Motor neuron (in vitro differentiated cells): ENCODE measurements around the gene BARHL1. TPM values are rescaled to one million over a fixed set of nuclear protein-coding genes. Genes with fewer than 3 reads are reported as not detected.

Experiments used
- ATAC-seq, 8 experiments: fragments of 200-7000 bp; cut with Tn5 transposase; replicated peaks in 6 of 8; 2 replicates each; pipeline ENCODE4 v1.8.0; 2021; ENCODE audit warnings: mild to moderate bottlenecking in 8 of 8, moderate library complexity in 8 of 8
- H3K27ac ChIP-seq, 2 donors: fragments of 250-450 bp; sonication (Bioruptor Pico); 2 replicates each; pipeline ENCODE4 v1.9.0; 2021; ENCODE audit warnings: antibody characterized with exemption in 2 of 2, mild to moderate bottlenecking in 2 of 2, moderate library complexity in 1 of 2
- H3K4me1 ChIP-seq, 2 donors: fragments of 250-450 bp; sonication (Bioruptor Pico); replicated peaks in 1 of 2; 2 replicates each; pipeline ENCODE4 v1.6.1; 2021; ENCODE audit warnings: antibody characterized with exemption in 2 of 2, mild to moderate bottlenecking in 2 of 2, moderate library complexity in 1 of 2
- H3K4me3 ChIP-seq, 5 donors: fragments of 250-450 bp; sonication (Bioruptor Pico); 2 replicates each; pipeline ENCODE4 v1.9.0; 2021; ENCODE audit warnings: antibody characterized with exemption in 5 of 5, mild to moderate bottlenecking in 5 of 5, moderate library complexity in 4 of 5
- WGBS, 10 experiments: fragments of 450-650 bp; shearing (Covaris generic); methylation state at CpG; one replicate each; pipeline ENCODE4 v1.0.0; 2022; 5-methylcytosine and 5-hydroxymethylcytosine counted together
- in situ Hi-C, 9 experiments: fragments of 400-800 bp; cut with MboI; loops; one replicate each; pipeline ENCODE4 v1.15.0; 2021; ENCODE audit warnings: low sequenced_read_pairs in 9 of 9, low pct_unique_long_range_greater_than_20kb in 2 of 9; ENCODE audit not compliant: unreplicated experiment in 9 of 9
- total RNA-seq, 8 experiments: library from RNA; unstranded; fragments of 300-600 nt; gene quantifications; 2 replicates each; pipeline versions ENCODE4 v1.2.3 to v1.2.4, GENCODE V29; 2022

Gene BARHL1
- total RNA-seq = under 1 TPM in 5 of 8 experiments, not detected in 3; 0.14 to 0.80 (median 0.40) TPM

DNA sequence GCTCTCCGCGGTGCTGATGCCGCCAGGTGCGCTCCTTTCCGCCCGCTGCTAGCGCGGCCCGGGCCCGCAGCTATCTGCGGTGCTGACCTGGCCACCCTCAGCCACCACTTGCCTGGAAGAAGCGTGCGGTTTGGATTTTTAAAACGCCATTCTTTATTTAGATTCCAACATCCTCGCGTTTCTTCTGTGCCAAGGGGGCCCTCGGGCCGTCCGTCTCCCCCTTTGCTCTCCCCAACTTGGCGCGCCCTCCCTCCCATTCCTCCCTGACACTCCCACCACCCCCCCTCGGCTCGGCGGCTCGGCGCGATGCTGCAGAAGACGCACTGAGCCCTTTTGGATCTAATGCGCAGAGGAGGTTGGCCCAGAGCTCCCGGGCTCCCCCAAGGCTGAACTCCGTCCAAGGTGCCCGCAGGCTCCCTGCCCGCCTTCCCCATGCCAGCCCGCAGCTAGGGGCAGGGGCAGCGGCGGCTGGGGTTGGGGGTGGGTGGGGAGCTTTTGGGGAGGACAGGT is at the start of gene BARHL1:
BARHL1 (plus strand) TSS at position 331 of the 510 bp plus-strand sequence. CDS start 192 bp downstream, outside the sequence.
- H3K27ac ChIP-seq = no peak within 1 kb of the TSS
- in situ Hi-C loops = no loop called here
- no peaks in the 10 kb centered on the region for H3K4me1 ChIP-seq
- peak within 1 kb of the TSS in 1 of 5 donors; percentile 12 for H3K4me3 ChIP-seq
- WGBS, 10 experiments = 0% methylated on average over 4 to 7 of the region's 36 CpGs; no CpG with 5 or more reads in 8 of the 10 experiments
- ATAC-seq = peak in 3 of 8 experiments; percentile 3 to 17 (median 6)

- Histone ChIP-seq H3K27ac (no peak overlapping the region), H3K4me3 (no peak overlapping the region), H3K4me1 (peaks cover 9 to 14% of the 10 kb centered on the region in 2 donors)
- 50 to 100% (median 86%) methylated on average over 1 to 2 of the region's 2 CpGs; no CpG with 5 or more reads in 1 of the 10 experiments for WGBS, 10 experiments
- no peak for ATAC-seq
- in situ Hi-C loops = no loop called here
Observed at GRCh38 chr9:132534832-132535231, 47.6 kb upstream of the BARHL1 start.

GRCh38 chr9:132536124-132536523 is 46.3 kb upstream of the BARHL1 start:
- no peak overlapping the region for H3K27ac ChIP-seq
- in situ Hi-C loops = no loop called here
- 43 to 100% (median 60%) methylated on average over 1 of the region's 1 CpG; no CpG with 5 or more reads in 7 of the 10 experiments for WGBS, 10 experiments
- no peak for ATAC-seq
- no peak overlapping the region for H3K4me3 ChIP-seq
- H3K4me1 ChIP-seq = peaks cover 16% of the 10 kb centered on the region in 2 donors

DNA sequence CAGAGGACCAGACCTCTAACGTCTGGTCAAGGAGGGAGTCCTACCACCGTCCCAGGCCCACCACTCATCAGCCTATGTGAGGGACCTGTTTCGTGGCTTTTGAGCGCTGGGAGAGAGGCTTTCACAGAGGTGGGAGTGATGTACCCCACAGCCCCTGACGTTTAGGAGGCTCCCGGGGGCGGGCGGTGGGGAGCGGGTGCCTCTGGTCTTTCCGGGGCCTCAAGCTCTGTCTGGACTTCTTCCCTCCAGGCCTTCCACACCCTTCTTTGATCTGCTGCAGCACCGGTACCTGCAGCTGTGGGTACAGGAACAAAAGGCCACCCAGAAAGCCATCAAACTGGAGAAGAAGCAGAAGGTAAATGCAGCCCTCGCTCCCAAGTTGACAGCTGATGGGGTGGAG is 45.1 kb upstream of the BARHL1 start:
- in situ Hi-C loops = no loop called here
- no peak overlapping the region for H3K27ac ChIP-seq
- 60 to 100% (median 83%) methylated on average over 1 to 4 of the region's 12 CpGs; no CpG with 5 or more reads in 4 of the 10 experiments for WGBS, 10 experiments
- peaks cover 6 to 11% of the 10 kb centered on the region in 2 donors for H3K4me1 ChIP-seq
- H3K4me3 ChIP-seq = no peak overlapping the region
- ATAC-seq = no peak

- Histone ChIP-seq H3K27ac (no peak overlapping the region), H3K4me1 (peaks cover 6 to 11% of the 10 kb centered on the region in 2 donors), H3K4me3 (no peak overlapping the region)
- no peak for ATAC-seq
- WGBS, 10 experiments = 10 to 100% (median 86%) methylated on average over 2 to 6 of the region's 8 CpGs; no CpG with 5 or more reads in 4 of the 10 experiments
- in situ Hi-C loops = no loop called here
Observed at GRCh38 chr9:132538071-132538470, 44.3 kb upstream of the BARHL1 start.

- WGBS, 10 experiments = 21 to 95% (median 76%) methylated on average over 3 to 6 of the region's 7 CpGs
- ATAC-seq = peak in 3 of 8 experiments; percentile 97 to 99 (median 99)
Observed at GRCh38 chr9:132539096-132539495, 43.3 kb upstream of the BARHL1 start.

DNA sequence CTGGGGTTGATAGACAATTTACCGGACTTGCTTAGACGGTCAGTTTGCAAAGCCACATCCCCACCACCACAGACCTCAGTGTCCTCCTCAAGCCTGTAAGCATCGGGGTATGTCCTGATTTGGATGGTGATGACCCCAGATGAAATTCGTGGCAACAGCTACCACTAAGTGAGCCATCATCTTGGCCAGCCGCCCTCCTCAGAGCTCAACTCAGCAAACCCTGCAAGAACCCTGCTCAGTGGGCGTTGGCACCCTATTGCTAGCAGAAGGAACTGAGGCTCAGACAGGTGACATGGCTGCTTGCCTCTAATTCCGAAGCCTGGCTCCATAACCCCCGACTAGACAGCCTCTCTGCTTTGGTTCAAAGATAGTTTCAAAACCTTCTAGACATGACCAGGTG is 41.4 kb upstream of the BARHL1 start:
- H3K27ac ChIP-seq = no peak overlapping the region
- H3K4me1 ChIP-seq = peaks cover 24 to 34% of the 10 kb centered on the region in 2 donors
- WGBS, 10 experiments = 60 to 100% (median 100%) methylated on average over 1 to 4 of the region's 8 CpGs; no CpG with 5 or more reads in 5 of the 10 experiments
- H3K4me3 ChIP-seq = no peak overlapping the region
- no peak for ATAC-seq
- in situ Hi-C loops = no loop called here

More at GRCh38 chr9:132539096-132539495, 43.3 kb upstream of the BARHL1 start:
- H3K4me3 ChIP-seq = no peak overlapping the region
- peaks cover 12 to 16% of the 10 kb centered on the region in 2 donors for H3K4me1 ChIP-seq
- in situ Hi-C loops = no loop called here
- H3K27ac ChIP-seq = no peak overlapping the region

- H3K4me3 ChIP-seq = no peak overlapping the region
- H3K27ac ChIP-seq = no peak overlapping the region
- H3K4me1 ChIP-seq = peaks cover 33 to 45% of the 10 kb centered on the region in 2 donors
- ATAC-seq = no peak
- 20 to 100% (median 86%) methylated on average over 1 to 9 of the region's 19 CpGs; no CpG with 5 or more reads in 5 of the 10 experiments for WGBS, 10 experiments
- in situ Hi-C loops = no loop called here
Observed at GRCh38 chr9:132541870-132542830, 40.3 kb upstream of the BARHL1 start.

DNA sequence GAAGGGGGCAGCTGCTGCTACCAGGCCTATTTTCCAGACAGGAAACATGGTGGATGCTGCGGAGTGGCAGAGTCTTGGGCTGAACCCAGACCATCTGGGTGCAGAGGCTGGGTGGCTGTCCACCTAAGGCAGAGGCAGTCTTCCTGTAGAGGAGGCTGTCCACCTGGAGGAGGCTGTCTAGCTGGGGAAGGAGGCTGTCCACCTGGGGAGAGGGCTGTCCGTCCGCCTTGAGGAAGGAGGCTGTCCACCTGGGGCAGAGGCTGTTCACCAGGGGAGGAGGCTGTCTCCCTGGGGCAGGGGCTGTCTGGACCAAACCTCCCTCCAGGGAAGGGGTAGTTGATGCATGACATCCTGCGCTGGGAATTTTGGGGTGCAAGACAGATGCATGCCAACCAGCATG is 39.2 kb upstream of the BARHL1 start:
- Histone ChIP-seq H3K4me3 (no peak overlapping the region), H3K27ac (no peak overlapping the region), H3K4me1 (peaks cover 44 to 56% of the 10 kb centered on the region in 2 donors)
- ATAC-seq = no peak
- in situ Hi-C loops = no loop called here
- 100% methylated on average over 1 to 2 of the region's 4 CpGs; no CpG with 5 or more reads in 8 of the 10 experiments for WGBS, 10 experiments

- in situ Hi-C loops = no loop called here
- WGBS, 10 experiments = 46 to 78% (median 67%) methylated on average over 2 to 10 of the region's 21 CpGs; no CpG with 5 or more reads in 4 of the 10 experiments
Observed at GRCh38 chr9:132543960-132544359, 38.4 kb upstream of the BARHL1 start.

GRCh38 chr9:132545578-132545977 is 36.8 kb upstream of the BARHL1 start:
- in situ Hi-C loops = no loop called here
- Histone ChIP-seq H3K4me1 (peaks cover 59 to 65% of the 10 kb centered on the region in 2 donors), H3K27ac (no peak overlapping the region), H3K4me3 (no peak overlapping the region)
- ATAC-seq = no peak
- WGBS, 10 experiments = 60 to 100% (median 87%) methylated on average over 1 to 5 of the region's 9 CpGs; no CpG with 5 or more reads in 6 of the 10 experiments

More at GRCh38 chr9:132543960-132544359, 38.4 kb upstream of the BARHL1 start:
- no peak overlapping the region for H3K27ac ChIP-seq
- no peak overlapping the region for H3K4me3 ChIP-seq
- H3K4me1 ChIP-seq = peaks cover 51 to 63% of the 10 kb centered on the region in 2 donors
- ATAC-seq = peak in 5 of 8 experiments; percentile 9 to 23 (median 18)

DNA sequence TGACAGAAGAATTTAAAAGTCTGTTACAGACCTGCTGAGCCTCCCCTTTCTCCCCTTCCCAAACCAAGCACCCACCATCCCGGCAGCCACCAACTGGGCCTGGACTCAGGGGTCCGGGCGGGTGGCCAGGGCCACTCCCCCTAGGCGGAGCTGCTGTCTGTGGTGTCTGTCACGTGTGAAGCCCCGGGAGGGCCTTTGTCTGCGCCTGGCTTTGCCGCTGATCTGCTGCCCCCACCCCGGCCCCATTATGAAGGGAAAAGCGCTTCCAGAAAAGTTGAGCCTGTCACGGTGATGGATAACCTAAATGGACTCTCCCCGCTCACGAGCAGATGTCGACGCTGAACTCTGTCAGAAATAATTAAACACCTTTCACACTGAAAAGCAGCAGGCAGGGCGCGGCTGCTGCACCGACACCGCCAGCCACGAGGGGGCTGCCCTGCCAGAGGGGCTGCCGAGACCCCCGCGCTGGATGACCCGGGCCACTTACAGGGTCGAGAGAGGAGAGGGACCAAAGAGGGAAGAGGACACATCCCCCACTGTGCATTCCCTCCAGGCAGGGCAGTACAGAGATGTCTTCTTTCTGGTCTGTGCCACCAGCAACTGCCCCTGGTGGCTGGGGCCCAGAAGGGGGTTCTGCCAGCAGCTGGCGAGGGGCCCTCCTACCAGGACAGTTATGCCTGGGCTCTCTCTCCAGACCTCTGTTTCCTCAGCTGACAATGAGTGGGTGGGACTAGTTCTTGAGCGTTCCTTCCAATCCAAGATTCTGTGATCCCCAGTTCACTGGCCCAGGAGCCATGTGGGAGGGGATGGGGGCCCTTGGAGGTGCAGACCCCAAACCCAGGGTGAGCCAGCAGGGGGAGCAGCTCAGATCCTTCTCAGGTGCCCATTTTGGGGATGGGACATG is 36.0 kb upstream of the BARHL1 start:
- ATAC-seq = peak; percentile 63 to 78 (median 68)
- H3K4me3 ChIP-seq = no peak overlapping the region
- 0 to 83% (median 11%) methylated on average over 1 to 5 of the region's 27 CpGs; no CpG with 5 or more reads in 3 of the 10 experiments for WGBS, 10 experiments
- peaks cover 58 to 64% of the 10 kb centered on the region in 2 donors for H3K4me1 ChIP-seq
- in situ Hi-C loops = no loop called here
- peak overlapping the region in 1 of 2 donors; percentile 23 for H3K27ac ChIP-seq
